ENCODE measurements around the gene ANKRD30A. TPM values are rescaled to one million over a fixed set of nuclear protein-coding genes. Genes with fewer than 3 reads are reported as not detected.

Gene ANKRD30A
- total and polyA plus RNA-seq, 3 donors from 2014 or later = 1.2 to 32.1 (median 11.9) TPM

- no peak for DNase-seq
- Histone ChIP-seq H3K9me3 (no peaks in the 10 kb centered on the region), H3K27me3 (no peaks in the 10 kb centered on the region), H3K36me3 (ENCODE audit: low read depth, missing control alignments) (no peaks in the 10 kb centered on the region), H3K27ac (no peak overlapping the region), H3K4me1 (no peaks in the 10 kb centered on the region), H3K4me3 (no peak overlapping the region)
- intact Hi-C loops (cut with DNase I; ENCODE audit: low total_unique reads) = no loop called here
- TF ChIP-seq CTCF (IDR thresholded peaks at IDR 0.05) (no peak), POLR2A (IDR thresholded peaks at IDR 0.05) (no peak)
- WGBS, 2 donors = 67 to 79% methylated on average over 4 of the region's 4 CpGs
Observed at GRCh38 chr10:37289833-37290464, 164.6 kb downstream of the ANKRD30A start.

GRCh38 chr10:37301271-37301670 lies 175.9 kb downstream of the ANKRD30A start:
- no peaks in the 10 kb centered on the region for H3K4me1 ChIP-seq
- no peak for DNase-seq
- H3K36me3 ChIP-seq (ENCODE audit: low read depth, missing control alignments) = no peaks in the 10 kb centered on the region
- 51 to 73% methylated on average over 2 of the region's 2 CpGs for WGBS, 2 donors
- TF ChIP-seq CTCF (IDR thresholded peaks at IDR 0.05) (no peak), POLR2A (IDR thresholded peaks at IDR 0.05) (no peak)
- H3K4me3 ChIP-seq = no peak overlapping the region
- no peak overlapping the region for H3K27ac ChIP-seq
- intact Hi-C loops (cut with DNase I; ENCODE audit: low total_unique reads) = no loop called here
- no peaks in the 10 kb centered on the region for H3K9me3 ChIP-seq
- H3K27me3 ChIP-seq = no peaks in the 10 kb centered on the region

- H3K36me3 ChIP-seq (ENCODE audit: low read depth, missing control alignments) = no peaks in the 10 kb centered on the region
Observed at GRCh38 chr10:37304036-37304435, 178.6 kb downstream of the ANKRD30A start.

GRCh38 chr10:37314350-37314749 lies 189.0 kb downstream of the ANKRD30A start:
- TF ChIP-seq POLR2A (IDR thresholded peaks at IDR 0.05) (no peak), CTCF (IDR thresholded peaks at IDR 0.05) (no peak)
- no peak overlapping the region for H3K4me3 ChIP-seq
- intact Hi-C loops (cut with DNase I; ENCODE audit: low total_unique reads) = no loop called here
- no peak for DNase-seq
- H3K9me3 ChIP-seq = no peaks in the 10 kb centered on the region
- H3K27me3 ChIP-seq = no peaks in the 10 kb centered on the region
- no peaks in the 10 kb centered on the region for H3K4me1 ChIP-seq
- H3K27ac ChIP-seq = no peak overlapping the region
- H3K36me3 ChIP-seq (ENCODE audit: low read depth, missing control alignments) = no peaks in the 10 kb centered on the region
- 60 to 70% methylated on average over 3 of the region's 3 CpGs for WGBS, 2 donors

More at GRCh38 chr10:37304036-37304435, 178.6 kb downstream of the ANKRD30A start:
- H3K27me3 ChIP-seq = no peaks in the 10 kb centered on the region
- no peak for DNase-seq
- H3K4me3 ChIP-seq = no peak overlapping the region
- H3K9me3 ChIP-seq = no peaks in the 10 kb centered on the region
- H3K4me1 ChIP-seq = no peaks in the 10 kb centered on the region
- WGBS, 2 donors = 68 to 71% methylated on average over 2 of the region's 2 CpGs
- TF ChIP-seq POLR2A (IDR thresholded peaks at IDR 0.05) = no peak
- no peak for TF ChIP-seq CTCF (IDR thresholded peaks at IDR 0.05)
- intact Hi-C loops (cut with DNase I; ENCODE audit: low total_unique reads) = no loop called here
- no peak overlapping the region for H3K27ac ChIP-seq

- Histone ChIP-seq H3K4me3 (no peak overlapping the region), H3K9me3 (no peaks in the 10 kb centered on the region), H3K27me3 (no peaks in the 10 kb centered on the region), H3K36me3 (ENCODE audit: low read depth, missing control alignments) (no peaks in the 10 kb centered on the region), H3K4me1 (no peaks in the 10 kb centered on the region), H3K27ac (no peak overlapping the region)
- intact Hi-C loops (cut with DNase I; ENCODE audit: low total_unique reads) = no loop called here
- 39 to 48% methylated on average over 1 of the region's 1 CpG for WGBS, 2 donors
- no peak for DNase-seq
- TF ChIP-seq CTCF (IDR thresholded peaks at IDR 0.05) (no peak), POLR2A (IDR thresholded peaks at IDR 0.05) (no peak)
Observed at GRCh38 chr10:37314862-37315261, 189.5 kb downstream of the ANKRD30A start.

Data from testis (tissue), 3 donors.